GM18499 (cell line): ENCODE results near the gene MCTP2.
"Not testable (repeated sequence)": the region's sequence is repeated elsewhere in the genome, so short reads cannot be mapped to it uniquely, and the experiment has no call there.

Source experiments
- ATAC-seq: cut with Tn5 transposase; IDR thresholded peaks from one replicate; pipeline ENCODE4 v1.9.1; 2021; ENCODE audit warnings: moderate number of reproducible peaks; ENCODE audit not compliant: insufficient read depth, unreplicated experiment

MCTP2 gene

DNA sequence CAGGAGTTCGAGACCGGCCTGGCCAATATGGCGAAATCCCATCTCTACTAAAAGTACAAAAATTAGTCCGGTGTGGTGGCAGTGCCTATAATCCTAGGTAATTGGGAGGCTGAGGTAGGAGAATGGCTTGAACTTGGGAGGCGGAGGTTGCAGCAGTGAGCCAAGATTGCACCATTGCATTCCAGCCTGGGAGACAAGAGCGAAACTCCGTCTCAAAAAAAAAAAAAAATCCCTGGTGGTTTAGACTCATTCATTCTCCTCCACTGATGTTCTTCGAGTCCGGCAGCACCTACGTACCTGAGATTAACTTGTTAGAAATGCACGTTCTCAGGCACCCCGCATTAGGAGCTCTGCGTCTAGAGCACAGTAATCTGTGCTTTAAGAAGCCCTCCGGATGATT lies 3.7 kb downstream of the MCTP2 start:
- no peak for ATAC-seq

DNA sequence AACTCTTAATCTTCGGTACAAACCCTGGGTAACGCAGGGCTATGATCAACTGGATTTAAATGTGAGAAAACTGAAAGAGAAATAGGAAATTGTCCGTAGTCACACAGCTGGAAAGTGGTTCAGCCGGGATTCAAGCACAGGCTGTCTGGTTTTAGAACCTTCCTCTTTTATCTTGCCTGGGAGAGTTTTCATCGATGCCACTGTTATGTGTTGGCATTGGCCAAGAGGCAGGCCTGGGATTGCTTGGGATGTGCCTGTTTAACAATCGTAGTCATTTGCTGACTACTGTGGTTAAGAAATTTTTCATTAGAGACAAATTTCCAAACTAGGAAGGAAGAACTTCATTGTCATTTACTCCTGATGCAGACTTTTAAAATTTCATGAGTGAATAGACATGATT lies 4.3 kb downstream of the MCTP2 start:
- no peak for ATAC-seq

DNA sequence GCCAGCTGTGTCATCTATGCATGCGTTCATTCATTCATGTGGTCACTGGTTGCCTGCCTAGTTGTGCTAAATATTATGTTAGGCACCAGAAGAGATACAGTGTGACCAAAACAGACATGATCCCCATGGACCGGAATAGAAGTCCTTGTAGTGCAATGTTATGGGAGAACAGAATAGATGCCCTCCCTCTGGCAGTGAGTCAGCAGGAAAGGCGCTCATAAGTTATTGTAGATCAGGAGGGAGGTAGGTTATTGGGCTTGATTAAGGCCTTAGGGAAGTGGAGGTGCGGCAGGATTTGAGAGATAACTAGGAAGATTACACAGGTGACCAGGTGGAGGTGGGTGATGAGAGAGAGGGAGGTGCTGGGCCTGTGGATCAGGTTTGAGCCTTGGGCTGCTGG lies 5.2 kb downstream of the MCTP2 start:
- ATAC-seq = no peak

GRCh38 chr15:94237903-94238302 lies 6.5 kb downstream of the MCTP2 start:
- no peak for ATAC-seq

- no peak for ATAC-seq
These were observed 7.3 kb downstream of the MCTP2 start for GRCh38 chr15:94238539-94239118.

DNA sequence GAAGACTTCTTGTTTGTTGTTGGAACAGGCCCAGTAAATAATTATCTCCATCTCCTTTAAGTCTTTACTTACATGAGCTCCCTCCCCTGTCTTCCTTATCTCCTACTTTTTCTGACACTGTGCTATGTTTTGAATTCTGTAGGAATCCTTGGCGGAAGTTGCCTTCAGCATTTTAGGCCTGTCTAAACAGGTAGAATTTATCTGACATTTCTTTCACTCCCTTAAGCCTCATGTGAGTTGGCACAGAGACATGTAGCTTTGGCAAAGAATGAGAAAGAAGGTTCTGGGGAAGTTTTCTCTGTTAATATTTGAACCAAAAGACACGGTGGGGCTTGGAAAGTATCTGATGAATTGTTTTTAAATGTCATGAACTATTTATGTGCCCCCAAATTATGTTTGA lies 8.1 kb downstream of the MCTP2 start:
- no peak for ATAC-seq

GRCh38 chr15:94240480-94240879 lies 9.1 kb downstream of the MCTP2 start:
- no peak for ATAC-seq

GRCh38 chr15:94242257-94242656 lies 10.9 kb downstream of the MCTP2 start:
- ATAC-seq = no peak

GRCh38 chr15:94243003-94243402 lies 11.6 kb downstream of the MCTP2 start:
- not testable (repeated sequence) for ATAC-seq

DNA sequence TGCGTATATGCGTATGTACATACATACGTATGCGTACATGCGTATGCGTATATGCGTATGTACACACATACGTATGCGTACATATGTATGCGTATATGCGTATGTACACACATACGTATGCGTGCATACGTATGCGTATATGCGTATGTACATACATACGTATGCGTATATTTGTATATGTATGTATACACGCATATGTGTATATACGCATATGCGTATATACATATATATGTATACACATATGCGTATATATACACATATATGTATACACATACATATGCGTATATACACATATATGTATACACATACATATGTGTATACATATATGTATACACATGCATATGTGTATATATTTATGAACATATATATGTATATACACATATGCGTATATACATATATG lies 12.1 kb downstream of the MCTP2 start:
- ATAC-seq = no peak

- no peak for ATAC-seq
These were observed 14.7 kb downstream of the MCTP2 start for GRCh38 chr15:94246016-94246415.

DNA sequence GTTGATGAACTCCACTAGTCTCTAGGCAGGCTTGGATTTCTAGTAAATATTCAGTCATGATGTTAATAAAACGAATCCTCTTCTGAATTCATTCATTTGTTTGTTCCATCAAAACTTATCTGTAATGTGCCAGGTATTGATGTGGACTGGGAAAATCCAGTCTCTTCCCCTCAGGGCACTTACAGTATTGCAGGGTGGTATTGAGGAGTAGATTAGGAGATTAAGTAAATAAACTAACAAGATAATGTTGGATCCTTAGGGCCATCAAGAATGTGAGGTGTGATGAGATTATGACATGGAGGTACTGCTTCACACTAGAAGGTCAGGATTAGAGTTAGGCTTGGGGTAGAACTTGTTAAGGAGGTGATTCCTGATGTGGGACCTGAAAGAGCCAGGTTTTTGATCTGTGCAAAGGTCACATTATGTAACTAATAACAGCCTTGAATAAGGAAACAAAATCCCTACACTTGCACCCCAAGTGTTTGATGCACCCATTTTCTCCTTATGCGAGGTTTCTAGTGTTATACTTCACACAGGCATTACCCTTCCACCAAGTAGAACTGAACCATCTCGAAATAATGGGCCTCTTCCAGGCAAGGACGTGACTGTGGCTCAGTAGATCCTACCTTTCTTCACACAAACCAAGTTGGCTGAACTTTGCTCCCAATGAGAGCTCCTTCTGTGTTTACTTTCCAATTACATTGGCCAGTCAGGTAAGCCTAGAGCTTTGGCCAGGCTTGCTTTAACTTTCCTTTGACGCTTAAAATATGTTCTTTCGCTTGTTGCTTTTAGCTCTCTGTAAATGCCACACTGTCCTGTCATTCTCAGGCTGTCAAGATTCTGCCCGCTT lies 16.7 kb downstream of the MCTP2 start:
- no peak for ATAC-seq

DNA sequence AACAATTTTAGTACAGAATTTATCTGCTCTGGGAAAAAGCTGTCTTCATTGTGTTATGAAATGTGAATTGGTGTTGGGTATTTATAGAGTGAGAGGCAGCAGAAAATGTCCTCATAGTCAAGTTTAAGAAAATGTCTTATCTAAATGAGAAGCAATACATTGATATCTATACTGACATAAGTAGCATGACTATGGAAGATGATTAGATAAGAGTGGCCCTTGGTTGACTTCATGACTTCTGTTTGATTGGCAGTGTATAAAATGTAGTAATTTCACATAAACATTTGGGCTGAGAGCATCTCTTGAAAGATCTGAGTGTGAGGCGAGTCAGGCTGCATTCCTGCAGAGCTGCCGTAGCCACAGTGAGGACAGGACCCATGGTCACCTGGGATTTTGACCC lies 19.4 kb downstream of the MCTP2 start:
- no peak for ATAC-seq

GRCh38 chr15:94252223-94252766 lies 20.9 kb downstream of the MCTP2 start:
- no peak for ATAC-seq

DNA sequence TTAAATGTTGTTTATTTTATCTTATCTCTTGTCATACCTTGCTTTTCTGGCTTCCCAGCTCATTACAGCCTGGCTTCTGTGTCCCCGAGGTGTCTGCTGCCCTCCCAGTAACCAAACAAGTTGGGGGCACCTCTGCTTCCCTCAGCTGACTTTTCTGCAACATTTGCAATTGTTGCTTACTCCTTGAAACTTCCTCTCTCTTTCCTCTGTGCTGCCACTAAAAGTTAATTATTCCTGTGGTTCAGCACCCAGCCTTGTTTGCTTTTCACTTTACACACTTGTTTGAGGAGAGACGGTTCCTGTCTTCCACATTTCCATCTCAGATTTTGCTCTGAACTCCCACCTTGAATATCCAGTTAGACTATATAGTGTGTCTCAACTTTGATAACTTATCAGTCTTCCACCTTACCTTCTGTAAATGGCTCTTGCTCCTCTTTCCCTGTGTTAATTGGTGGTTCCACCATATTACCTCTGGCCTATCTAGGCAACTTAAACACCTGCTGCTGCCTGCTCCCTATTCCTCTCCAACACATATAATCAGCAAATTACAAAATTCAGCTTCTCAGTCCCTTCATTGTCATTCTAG lies 21.6 kb downstream of the MCTP2 start:
- ATAC-seq = no peak

DNA sequence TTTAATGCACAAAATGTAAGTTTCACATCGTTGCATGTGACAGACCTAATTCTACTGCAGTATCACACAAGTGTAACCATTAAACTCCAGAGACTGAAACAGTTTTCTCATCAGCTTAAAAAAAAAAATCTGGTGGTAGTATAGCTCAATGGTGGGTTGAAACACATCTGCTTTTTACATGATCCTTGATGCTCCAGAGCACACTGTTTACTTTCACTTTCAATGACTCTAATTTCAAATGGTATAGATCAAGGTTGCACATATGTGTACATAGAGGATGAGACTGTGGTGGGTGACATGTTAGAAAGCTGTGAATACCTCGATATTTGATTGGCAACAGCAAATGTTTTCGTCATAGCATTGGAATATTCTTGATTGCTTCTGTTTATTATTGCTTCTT lies 22.4 kb downstream of the MCTP2 start:
- ATAC-seq = peak; percentile 33

- no peak for ATAC-seq
These were observed 24.2 kb downstream of the MCTP2 start for GRCh38 chr15:94255540-94255939.

DNA sequence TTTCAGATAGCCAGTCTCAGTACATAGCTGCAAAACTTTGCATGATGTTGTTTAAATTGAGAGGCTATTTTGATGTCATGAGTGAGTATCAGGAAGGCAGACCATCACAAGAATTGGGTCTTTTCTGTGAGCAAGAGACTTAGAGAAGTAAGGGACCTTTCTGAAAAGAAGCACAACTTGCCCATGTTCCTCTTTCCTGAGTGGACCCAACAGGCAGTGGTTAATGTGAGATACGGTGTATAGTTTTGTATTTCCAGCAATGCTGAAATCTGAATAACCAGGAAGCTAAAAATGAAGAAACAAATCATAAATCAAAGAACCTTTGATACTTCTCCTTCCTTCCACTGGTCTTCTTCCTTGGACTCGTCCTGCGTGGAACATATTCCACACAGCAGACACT lies 25.1 kb downstream of the MCTP2 start:
- ATAC-seq = no peak

DNA sequence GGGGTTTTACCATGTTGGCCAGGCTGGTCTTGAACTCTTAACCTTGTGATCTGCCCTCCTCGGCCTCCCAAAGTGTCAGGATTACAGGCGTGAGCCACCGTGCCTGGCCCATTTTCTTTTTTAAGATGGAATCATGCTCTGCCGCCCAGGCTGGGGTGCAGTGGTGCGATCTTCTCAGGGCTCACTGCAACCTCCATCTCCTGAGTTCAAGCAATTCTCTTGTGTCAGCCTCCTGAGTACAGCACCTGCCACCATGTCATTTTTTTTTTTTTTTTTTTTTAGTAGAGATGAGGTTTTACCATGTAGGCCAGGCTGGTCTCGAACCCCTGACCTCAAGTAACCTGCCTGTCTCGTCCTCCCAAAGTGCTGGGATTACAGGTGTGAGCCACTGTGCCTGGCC lies 26.4 kb downstream of the MCTP2 start:
- ATAC-seq = not testable (repeated sequence)

- ATAC-seq = peak; percentile 55
These were observed 26.9 kb downstream of the MCTP2 start for GRCh38 chr15:94258246-94258645.

- no peak for ATAC-seq
These were observed 27.9 kb downstream of the MCTP2 start for GRCh38 chr15:94259121-94259751.
